H1 (cell line): ENCODE measurements around the gene TRIM10. TPM values are rescaled to one million over a fixed set of nuclear protein-coding genes. Genes with fewer than 3 reads are reported as not detected.

Source experiments
- CTCF ChIA-PET: fragments of 300-600 bp; sonication (Branson Sonifier 250); formaldehyde crosslinking; loops from one replicate; lab custom pipeline; 2021; ENCODE audit not compliant: partially characterized antibody; lab: Charles Lee
- POLR2A ChIA-PET: fragments of 300-600 bp; sonication (Branson Sonifier 250); formaldehyde crosslinking; loops from one replicate; lab custom pipeline; 2021; ENCODE audit warnings: inconsistent platforms; ENCODE audit not compliant: partially characterized antibody; lab: Charles Lee
- DNase-seq, 2 experiments: peaks; one replicate each; pipeline versions ENCODE4 v3.0.0 to v3.0.0-alpha.2; 2010 to 2022; ENCODE audit warnings: low spot score in 2 of 2, low read depth in 1 of 2, mixed read lengths in 1 of 2
- FAIRE-seq: peaks from 2 replicates; lab custom pipeline; 2011; peaks lifted over from hg19 to GRCh38; lab: Jason Lieb, UNC
- H2AFZ ChIP-seq: 2 replicates; pipeline ENCODE4 v1.8.1; 2012; ENCODE audit warnings: low read length, inconsistent platforms
- H2AK5ac ChIP-seq: 2 replicates; pipeline ENCODE4 v1.6.1; 2013; ENCODE audit warnings: low read depth, low read length
- H2BK120ac ChIP-seq: replicated peaks from 2 replicates; pipeline ENCODE3; 2013; ENCODE audit warnings: low read depth, low read length, inconsistent platforms
- H2BK12ac ChIP-seq: 2 replicates; pipeline ENCODE4 v1.6.1; 2013; ENCODE audit warnings: low read depth, low read length
- H2BK15ac ChIP-seq: 2 replicates; pipeline ENCODE4 v1.6.1; 2013; ENCODE audit warnings: low read length
- H2BK20ac ChIP-seq: 2 replicates; pipeline ENCODE4 v1.6.1; 2013; ENCODE audit warnings: low read length
- H2BK5ac ChIP-seq: 2 replicates; pipeline ENCODE4 v1.6.1; 2013; ENCODE audit warnings: low read depth, low read length
- H3K14ac ChIP-seq: 2 replicates; pipeline ENCODE4 v1.6.1; 2013; ENCODE audit warnings: inconsistent platforms; ENCODE audit not compliant: insufficient read length
- H3K18ac ChIP-seq: 2 replicates; pipeline ENCODE4 v1.6.1; 2013; ENCODE audit warnings: low read length; ENCODE audit errors: extremely low read depth
- H3K23ac ChIP-seq: 2 replicates; pipeline ENCODE4 v1.6.1; 2013; ENCODE audit warnings: inconsistent platforms; ENCODE audit not compliant: insufficient read length
- H3K23me2 ChIP-seq: 2 replicates; pipeline ENCODE4 v1.6.1; 2013; ENCODE audit warnings: low read depth, low read length
- H3K27ac ChIP-seq: 2 replicates; pipeline ENCODE4 v1.6.1; 2011; ENCODE audit warnings: low read depth, low read length, inconsistent platforms
- H3K27me3 ChIP-seq, 4 experiments: replicated peaks in 1 of 4; 1 replicate in 1 of 4; 2 replicates in 3 of 4; pipeline versions ENCODE4 v1.6.1 to v1.8.1; 2011 to 2013; ENCODE audit warnings: low read length in 3 of 4, mild to moderate bottlenecking in 3 of 4, inconsistent platforms in 2 of 4, mixed read lengths in 2 of 4, moderate library complexity in 1 of 4; ENCODE audit not compliant: control insufficient read depth in 3 of 4, insufficient read depth in 3 of 4; ENCODE audit errors: extremely low read depth in 1 of 4
- H3K36me3 ChIP-seq, 4 experiments: 2 replicates each; pipeline versions ENCODE4 v1.6.1 to v1.8.1; 2011 to 2013; ENCODE audit warnings: mild to moderate bottlenecking in 4 of 4, low read length in 3 of 4, moderate library complexity in 2 of 4, control low read depth in 1 of 4, inconsistent platforms in 1 of 4; ENCODE audit not compliant: insufficient read depth in 4 of 4, control insufficient read depth in 2 of 4
- H3K4ac ChIP-seq: replicated peaks from 2 replicates; pipeline ENCODE3; 2013; ENCODE audit warnings: low read length, low read depth, mixed read lengths, inconsistent platforms; ENCODE audit not compliant: insufficient read length
- H3K4me1 ChIP-seq, 4 experiments: replicated peaks in 1 of 4; 1 replicate in 1 of 4; 2 replicates in 3 of 4; pipeline versions ENCODE4 v1.6.1 to v1.8.1; 2011 to 2013; ENCODE audit warnings: low read length in 3 of 4, inconsistent platforms in 2 of 4, mixed read lengths in 1 of 4; ENCODE audit not compliant: insufficient read depth in 4 of 4, control insufficient read depth in 3 of 4
- H3K4me2 ChIP-seq, 2 experiments: 2 replicates each; pipeline versions ENCODE4 v1.6.1 to v1.8.1; 2011 to 2013; ENCODE audit warnings: low read depth in 2 of 2, low read length in 2 of 2, control low read depth in 1 of 2, inconsistent platforms in 1 of 2, mild to moderate bottlenecking in 1 of 2; ENCODE audit not compliant: insufficient read depth in 1 of 2
- H3K4me3 ChIP-seq, 4 experiments: fragments of 200-600, 300-600 bp in 1 of 4; sonication (generic), shearing (Covaris generic), sonication (Bioruptor Twin) in 1 of 4; 2 replicates each; pipeline versions ENCODE4 v1.5.1 to v1.8.1; 2011 to 2016; ENCODE audit warnings: low read length in 4 of 4, low read depth in 3 of 4, control low read depth in 2 of 4, inconsistent platforms in 2 of 4, mild to moderate bottlenecking in 2 of 4, mixed read lengths in 1 of 4, moderate library complexity in 1 of 4; ENCODE audit not compliant: insufficient read depth in 2 of 4; ENCODE audit errors: extremely low read depth in 1 of 4
- H3K56ac ChIP-seq: replicated peaks from 2 replicates; pipeline ENCODE3; 2013; ENCODE audit warnings: low read depth, mild to moderate bottlenecking, mixed read lengths, low read length, inconsistent platforms; ENCODE audit not compliant: insufficient read length
- H3K79me1 ChIP-seq: 2 replicates; pipeline ENCODE4 v1.6.1; 2013; ENCODE audit warnings: low read depth, low read length, control low read depth
- H3K79me2 ChIP-seq, 2 experiments: 2 replicates each; pipeline versions ENCODE4 v1.6.1 to v1.8.1; 2012 to 2013; ENCODE audit warnings: low read length in 2 of 2, mild to moderate bottlenecking in 2 of 2, inconsistent platforms in 1 of 2; ENCODE audit not compliant: insufficient read depth in 2 of 2, control insufficient read depth in 1 of 2
- H3K9ac ChIP-seq, 4 experiments: replicated peaks in 1 of 4; 1 replicate in 1 of 4; 2 replicates in 3 of 4; pipeline versions ENCODE4 v1.6.1 to v1.8.1; 2011 to 2013; ENCODE audit warnings: low read depth in 3 of 4, low read length in 3 of 4, control low read depth in 2 of 4, mild to moderate bottlenecking in 2 of 4, moderate library complexity in 2 of 4, inconsistent platforms in 1 of 4; ENCODE audit errors: extremely low read depth in 1 of 4
- H3K9me3 ChIP-seq, 2 experiments: 2 replicates each; pipeline versions ENCODE4 v1.6.1 to v1.8.1; 2012 to 2013; ENCODE audit warnings: mild to moderate bottlenecking in 2 of 2, moderate library complexity in 2 of 2, control low read depth in 1 of 2, inconsistent platforms in 1 of 2, low read depth in 1 of 2, low read length in 1 of 2, mixed read lengths in 1 of 2; ENCODE audit not compliant: insufficient read depth in 2 of 2
- H4K20me1 ChIP-seq, 2 experiments: replicated peaks in 1 of 2; 2 replicates each; pipeline versions ENCODE3 to v1.8.1; 2011 to 2013; ENCODE audit warnings: inconsistent platforms in 2 of 2, low read length in 2 of 2, mild to moderate bottlenecking in 1 of 2; ENCODE audit not compliant: insufficient read depth in 2 of 2, control insufficient read depth in 1 of 2
- H4K5ac ChIP-seq: 2 replicates; pipeline ENCODE4 v1.6.1; 2013; ENCODE audit warnings: low read length, low read depth, mixed read lengths, inconsistent platforms; ENCODE audit not compliant: insufficient read length
- H4K8ac ChIP-seq: 2 replicates; pipeline ENCODE4 v1.8.0; 2013; ENCODE audit warnings: mild to moderate bottlenecking, moderate library complexity, low read length, inconsistent platforms; ENCODE audit not compliant: insufficient read depth; ENCODE audit errors: extremely low read depth
- H4K91ac ChIP-seq: replicated peaks from 2 replicates; pipeline ENCODE3; 2013; ENCODE audit warnings: low read length, mixed read lengths, inconsistent platforms; ENCODE audit not compliant: insufficient read length
- NANOG ChIP-seq: IDR thresholded peaks from 2 replicates; pipeline ENCODE4 v1.6.1; 2011; ENCODE audit warnings: low read length, low read depth, mild to moderate bottlenecking, inconsistent platforms; ENCODE audit not compliant: insufficient read depth, poor library complexity, severe bottlenecking
- WGBS, 2 experiments: shearing (Covaris generic) in 1 of 2; methylation state at CpG; one replicate each; pipeline versions ENCODE4 v1.1.6 to v1.1.7; 2013 to 2015; ENCODE audit warnings: low lambda C conversion rate in 2 of 2, mixed read lengths in 2 of 2, inconsistent platforms in 1 of 2, low coverage in 1 of 2, missing lambda C conversion rate in 1 of 2; ENCODE audit not compliant: insufficient replicate concordance in 2 of 2, insufficient coverage in 1 of 2, insufficient read length in 1 of 2; ENCODE audit errors: extremely low coverage in 1 of 2, missing lambda C conversion rate in 1 of 2; 5-methylcytosine and 5-hydroxymethylcytosine counted together
- polyA plus RNA-seq, 7 experiments: library from polyadenylated mRNA; depleted of rRNA in 3 of 7; stranded (reverse) in 5 of 7; unstranded in 2 of 7; fragments of >200 nt in 5 of 7; fragments of 200-250 nt in 2 of 7; gene quantifications; 1 replicate in 5 of 7; 2 replicates in 1 of 7; 4 replicates in 1 of 7; pipeline versions ENCODE4 v1.2.1 to v1.2.3, GENCODE V29; 2011 to 2013; ENCODE audit warnings: missing spikeins in 2 of 7, mixed read lengths in 2 of 7
- total RNA-seq: library from RNA; stranded (reverse); fragmentation: NEBNext Ultra II Directional; extraction: Animal tissue kit (Norgen Biotek cat#: 25700); gene quantifications from 2 replicates; pipeline ENCODE4 v1.2.1, GENCODE V29; 2021
- TF ChIP-seq, protein P1 (sequence below): IDR thresholded peaks from 2 replicates; pipeline ENCODE4 v1.6.1; 2012; ENCODE audit warnings: inconsistent platforms

Gene TRIM10
- total and polyA plus RNA-seq, 2 of the 8 experiments (the other 6 are each of a cell fraction or from before 2014, with no cell fraction given): 0.06 TPM; not detected in 1

DNA sequence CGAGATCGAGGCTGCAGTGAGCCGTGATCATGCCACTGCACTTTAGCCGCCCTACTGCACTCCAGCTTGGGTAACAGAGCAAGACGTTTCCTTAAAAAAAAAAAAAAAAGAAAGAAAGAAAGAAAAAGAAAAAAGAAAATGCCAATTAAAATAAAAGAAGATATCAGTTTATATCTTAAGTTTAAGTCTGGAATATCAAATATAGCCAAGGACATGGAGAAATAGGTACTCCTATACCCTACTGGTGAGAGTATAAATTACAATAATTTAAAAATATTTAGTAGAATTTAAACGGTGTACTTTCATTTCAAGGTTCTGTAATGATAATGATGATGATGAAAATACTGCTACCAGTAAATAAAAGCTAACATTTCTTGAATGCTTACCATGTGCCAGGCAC lies 44.3 kb downstream of the TRIM10 start:
- H3K23me2 ChIP-seq: no peaks in the 10 kb centered on the region
- no peak overlapping the region for H2AK5ac ChIP-seq
- no peak overlapping the region for H2BK120ac ChIP-seq
- no peaks in the 10 kb centered on the region for H3K4me1 ChIP-seq
- H3K79me1 ChIP-seq: no peaks in the 10 kb centered on the region
- H3K27me3 ChIP-seq: peaks cover 0 to 9% (median 6%) of the 10 kb centered on the region in 4 experiments; a peak in 5 of 7 replicates
- no peak overlapping the region for H2BK12ac ChIP-seq
- FAIRE-seq (no peak), DNase-seq (no peak)
- H3K18ac ChIP-seq: no peak overlapping the region
- POLR2A ChIA-PET: no interaction called here
- TF ChIP-seq NANOG: no peak
- TF ChIP-seq, protein P1, sequence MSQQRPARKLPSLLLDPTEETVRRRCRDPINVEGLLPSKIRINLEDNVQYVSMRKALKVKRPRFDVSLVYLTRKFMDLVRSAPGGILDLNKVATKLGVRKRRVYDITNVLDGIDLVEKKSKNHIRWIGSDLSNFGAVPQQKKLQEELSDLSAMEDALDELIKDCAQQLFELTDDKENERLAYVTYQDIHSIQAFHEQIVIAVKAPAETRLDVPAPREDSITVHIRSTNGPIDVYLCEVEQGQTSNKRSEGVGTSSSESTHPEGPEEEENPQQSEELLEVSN: no peak
- H3K23ac ChIP-seq: no peak overlapping the region
- no peak overlapping the region for H4K5ac ChIP-seq
- no peak overlapping the region for H3K9ac ChIP-seq
- no peak overlapping the region for H3K4ac ChIP-seq
- CTCF ChIA-PET: interaction anchor here (0.6 to 3.4 kb wide), 6 partner anchors 9 to 80 kb away, joined by 3 to 13 read pairs (median 4); partner anchors contain the start of gene POLR1H
- H2AFZ ChIP-seq: no peak overlapping the region
- no peak overlapping the region for H3K27ac ChIP-seq
- 95% methylated on average over 5 of the region's 6 CpGs; no CpG with 5 or more reads in 1 of the 2 experiments for WGBS, 2 experiments
- H2BK15ac ChIP-seq: no peak overlapping the region
- H2BK5ac ChIP-seq: no peak overlapping the region
- no peaks in the 10 kb centered on the region for H3K79me2 ChIP-seq
- H3K14ac ChIP-seq: no peak overlapping the region
- no peak overlapping the region for H4K91ac ChIP-seq
- H4K8ac ChIP-seq: no peak overlapping the region
- H2BK20ac ChIP-seq: no peak overlapping the region
- H3K56ac ChIP-seq: no peak overlapping the region
- H3K4me3 ChIP-seq: no peak overlapping the region
- no peaks in the 10 kb centered on the region for H3K36me3 ChIP-seq
- no peaks in the 10 kb centered on the region for H3K9me3 ChIP-seq
- no peak overlapping the region for H3K4me2 ChIP-seq
- no peaks in the 10 kb centered on the region for H4K20me1 ChIP-seq
